OCI-LY7 (cell line): ENCODE data around the gene FYN. TPM values are rescaled to one million over a fixed set of nuclear protein-coding genes. Genes with fewer than 3 reads are reported as not detected.

Source experiments
- BruUV-seq: library from RNA; stranded (reverse); fragments of 400-500 nt; replicated peaks from 2 replicates; lab custom pipeline; 2021; lab: Mats Ljungman, UMichigan
- CTCF ChIA-PET: fragments of 300-600 bp; sonication (Branson Sonifier 250); formaldehyde crosslinking; loops from one replicate; lab custom pipeline; 2022; ENCODE audit warnings: antibody characterized with exemption; ENCODE audit not compliant: unreplicated experiment; lab: Charles Lee
- POLR2A ChIA-PET: fragments of 300-600 bp; sonication (Branson Sonifier 250); formaldehyde crosslinking; loops from one replicate; lab custom pipeline; 2022; ENCODE audit warnings: antibody characterized with exemption; lab: Charles Lee
- DNase-seq: peaks from one replicate; pipeline ENCODE4 v3.0.0-alpha.2; 2015; ENCODE audit warnings: low spot score
- H2AFZ ChIP-seq: fragments of 200-600 bp; sonication (generic), shearing (Covaris generic); 2 replicates; pipeline ENCODE4 v1.6.1; 2014; ENCODE audit warnings: mild to moderate bottlenecking, antibody characterized with exemption, low read length, moderate library complexity
- H3K27ac ChIP-seq: fragments of 200-600 bp; sonication (generic); 2 replicates; pipeline ENCODE4 v1.5.1; 2014; ENCODE audit warnings: mixed run types, low read depth, mild to moderate bottlenecking, moderate library complexity, low read length, inconsistent platforms; ENCODE audit not compliant: poor library complexity, severe bottlenecking
- H3K36me3 ChIP-seq: fragments of 200-600 bp; sonication (generic); 2 replicates; pipeline ENCODE4 v1.6.1; 2014; ENCODE audit warnings: mild to moderate bottlenecking, antibody characterized with exemption, low read length, moderate library complexity, mixed read lengths; ENCODE audit not compliant: insufficient read depth
- H3K4me1 ChIP-seq: fragments of 200-600 bp; sonication (generic); 2 replicates; pipeline ENCODE4 v1.5.1; 2014; ENCODE audit warnings: mild to moderate bottlenecking, low read length; ENCODE audit not compliant: insufficient read depth, poor library complexity, severe bottlenecking
- H3K4me2 ChIP-seq: fragments of 200-600 bp; sonication (generic); 2 replicates; pipeline ENCODE4 v1.6.1; 2014; ENCODE audit warnings: mild to moderate bottlenecking, low read length
- H3K4me3 ChIP-seq: fragments of 200-600 bp; sonication (generic); 2 replicates; pipeline ENCODE4 v1.5.1; 2014; ENCODE audit warnings: mild to moderate bottlenecking, low read depth, low read length; ENCODE audit not compliant: poor library complexity, severe bottlenecking
- H3K79me2 ChIP-seq: fragments of 200-600 bp; sonication (generic); 2 replicates; pipeline ENCODE4 v1.6.1; 2016; ENCODE audit warnings: low read depth, mild to moderate bottlenecking, low read length, moderate library complexity, mixed read lengths; ENCODE audit not compliant: insufficient read depth
- H3K9me2 ChIP-seq: fragments of 200-600 bp; sonication (generic); 2 replicates; pipeline ENCODE4 v1.6.1; 2016; ENCODE audit warnings: mild to moderate bottlenecking, low read length, mixed read lengths; ENCODE audit not compliant: insufficient read depth
- H3K9me3 ChIP-seq: fragments of 200-600 bp; sonication (generic); 2 replicates; pipeline ENCODE4 v1.6.1; 2014; ENCODE audit warnings: mild to moderate bottlenecking, mixed run types, low read length, mixed read lengths
- H4K20me1 ChIP-seq: fragments of 200-600 bp; sonication (generic); 2 replicates; pipeline ENCODE4 v1.6.1; 2014; ENCODE audit warnings: mild to moderate bottlenecking, antibody characterized with exemption, low read length, moderate library complexity, mixed read lengths; ENCODE audit not compliant: insufficient read depth
- EZH2phosphoT487 ChIP-seq: fragments of 200-600 bp; sonication (generic); IDR thresholded peaks from 2 replicates; pipeline ENCODE4 v1.6.1; 2018; ENCODE audit warnings: low read depth, borderline replicate concordance, mild to moderate bottlenecking, mixed run types, antibody characterized with exemption, low read length, moderate library complexity, mixed read lengths
- intact Hi-C: fragments of 100-400 bp; cut with micrococcal nuclease; formaldehyde crosslinking; loops from one replicate; pipeline ENCODE4 v1.10.0; 2022; ENCODE audit not compliant: unreplicated experiment
- total RNA-seq, 2 experiments: library from RNA; depleted of rRNA in 1 of 2; stranded (reverse); fragments of >200 nt in 1 of 2; shearing (Covaris generic) in 1 of 2; gene quantifications; 2 replicates each; pipeline ENCODE4 v1.2.3, GENCODE V29; 2014 to 2022
- TF ChIP-seq, protein P1 (sequence below): fragments of 200-600 bp; sonication (generic); conservative IDR thresholded peaks from 2 replicates; pipeline ENCODE4 v1.5.1; 2014; ENCODE audit warnings: mild to moderate bottlenecking, antibody characterized with exemption, low read length, moderate library complexity, mixed read lengths

Gene FYN
- total RNA-seq, 2 experiments from 2014 or later = 57.3 to 92.9 TPM

DNA sequence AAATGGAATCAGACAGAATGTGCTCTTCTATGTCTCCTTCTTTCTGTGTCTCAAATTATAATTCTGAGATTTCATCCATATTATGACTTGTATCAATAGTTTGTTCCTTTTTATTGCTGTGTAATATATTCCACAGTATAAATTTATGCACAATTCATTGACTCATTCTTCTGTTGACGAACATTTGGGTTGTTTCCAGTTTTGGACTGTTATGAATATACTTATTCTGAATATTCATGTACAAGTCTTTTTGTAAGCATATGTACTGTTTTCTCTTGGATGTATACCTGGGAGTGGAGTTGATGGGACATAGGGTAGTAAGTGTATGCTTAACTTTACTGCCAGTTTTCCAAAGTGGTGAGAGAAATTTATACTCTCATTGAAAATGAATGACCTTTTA, 239.4 kb downstream of the FYN start:
- intact Hi-C loops = no loop called here
- H3K36me3 ChIP-seq = no peaks in the 10 kb centered on the region
- no peaks in the 10 kb centered on the region for H3K4me1 ChIP-seq
- H3K79me2 ChIP-seq = no peaks in the 10 kb centered on the region
- POLR2A ChIA-PET = interaction anchor here (0.6 kb wide), 1 partner anchor 131 kb away, joined by 3 read pairs; no protein-coding TSS in a partner anchor
- DNase-seq = no peak
- BruUV-seq = no TSS peak
- no peak overlapping the region for H2AFZ ChIP-seq
- no peak for TF ChIP-seq EZH2phosphoT487
- TF ChIP-seq, protein P1, sequence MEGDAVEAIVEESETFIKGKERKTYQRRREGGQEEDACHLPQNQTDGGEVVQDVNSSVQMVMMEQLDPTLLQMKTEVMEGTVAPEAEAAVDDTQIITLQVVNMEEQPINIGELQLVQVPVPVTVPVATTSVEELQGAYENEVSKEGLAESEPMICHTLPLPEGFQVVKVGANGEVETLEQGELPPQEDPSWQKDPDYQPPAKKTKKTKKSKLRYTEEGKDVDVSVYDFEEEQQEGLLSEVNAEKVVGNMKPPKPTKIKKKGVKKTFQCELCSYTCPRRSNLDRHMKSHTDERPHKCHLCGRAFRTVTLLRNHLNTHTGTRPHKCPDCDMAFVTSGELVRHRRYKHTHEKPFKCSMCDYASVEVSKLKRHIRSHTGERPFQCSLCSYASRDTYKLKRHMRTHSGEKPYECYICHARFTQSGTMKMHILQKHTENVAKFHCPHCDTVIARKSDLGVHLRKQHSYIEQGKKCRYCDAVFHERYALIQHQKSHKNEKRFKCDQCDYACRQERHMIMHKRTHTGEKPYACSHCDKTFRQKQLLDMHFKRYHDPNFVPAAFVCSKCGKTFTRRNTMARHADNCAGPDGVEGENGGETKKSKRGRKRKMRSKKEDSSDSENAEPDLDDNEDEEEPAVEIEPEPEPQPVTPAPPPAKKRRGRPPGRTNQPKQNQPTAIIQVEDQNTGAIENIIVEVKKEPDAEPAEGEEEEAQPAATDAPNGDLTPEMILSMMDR = no peak
- H3K9me2 ChIP-seq = no peaks in the 10 kb centered on the region
- H3K9me3 ChIP-seq = no peaks in the 10 kb centered on the region
- no peak overlapping the region for H3K4me3 ChIP-seq
- H4K20me1 ChIP-seq = no peaks in the 10 kb centered on the region
- CTCF ChIA-PET = no interaction called here
- H3K27ac ChIP-seq = no peak overlapping the region
- H3K4me2 ChIP-seq = no peak overlapping the region

- Histone ChIP-seq H3K36me3 (no peaks in the 10 kb centered on the region), H3K9me3 (no peaks in the 10 kb centered on the region), H3K79me2 (no peaks in the 10 kb centered on the region), H2AFZ (no peak overlapping the region), H3K4me3 (no peak overlapping the region), H3K27ac (no peak overlapping the region), H4K20me1 (no peaks in the 10 kb centered on the region), H3K4me2 (no peak overlapping the region), H3K4me1 (no peaks in the 10 kb centered on the region), H3K9me2 (no peaks in the 10 kb centered on the region)
- DNase-seq = no peak
- BruUV-seq = no TSS peak
- no peak for TF ChIP-seq EZH2phosphoT487
- TF ChIP-seq, protein P1 = no peak
- intact Hi-C loops = no loop called here
- ChIA-PET CTCF (no interaction called here), POLR2A (interaction anchor here (0.6 to 0.7 kb wide), 2 partner anchors 129 to 436 kb away, joined by 3 to 6 read pairs; no protein-coding TSS in a partner anchor)
Observed at GRCh38 chr6:111632468-111633247, 240.6 kb downstream of the FYN start.

DNA sequence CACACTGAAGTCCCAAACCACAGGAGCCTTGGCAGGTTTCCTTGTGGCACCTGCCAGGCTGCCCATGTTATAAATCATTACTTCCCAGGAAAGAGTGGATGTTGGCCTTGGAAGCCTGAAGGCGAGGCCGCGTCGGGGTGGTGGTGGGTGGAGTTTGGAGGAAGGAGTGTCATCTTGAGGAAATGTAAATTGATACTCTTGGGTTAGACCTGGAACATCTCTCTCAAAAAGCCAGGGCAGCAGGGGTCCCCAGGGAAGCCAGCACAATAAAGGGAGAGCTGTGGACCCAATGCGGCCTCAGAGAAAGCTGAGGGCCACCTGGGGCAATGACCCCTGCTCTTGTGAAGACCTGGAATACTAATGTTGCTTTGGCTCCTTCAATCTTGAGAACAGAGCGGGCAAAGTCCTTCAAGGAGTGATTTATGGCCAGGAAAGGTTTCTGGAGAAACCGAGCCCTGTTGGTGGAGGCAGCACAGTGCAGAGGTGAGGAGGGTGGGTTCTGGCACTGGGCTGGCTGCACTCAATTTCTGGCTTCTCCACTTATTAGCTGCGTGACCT, 241.3 kb downstream of the FYN start:
- TF ChIP-seq, protein P1 = no peak
- TF ChIP-seq EZH2phosphoT487 = no peak
- no peak overlapping the region for H3K4me3 ChIP-seq
- no peaks in the 10 kb centered on the region for H3K9me2 ChIP-seq
- H2AFZ ChIP-seq = no peak overlapping the region
- H3K36me3 ChIP-seq = no peaks in the 10 kb centered on the region
- CTCF ChIA-PET = no interaction called here
- BruUV-seq = no TSS peak
- POLR2A ChIA-PET = interaction anchor here (0.6 kb wide), 1 partner anchor 622 kb away, joined by 4 read pairs; no protein-coding TSS in a partner anchor
- H3K27ac ChIP-seq = no peak overlapping the region
- DNase-seq = no peak
- intact Hi-C loops = no loop called here
- H3K79me2 ChIP-seq = no peaks in the 10 kb centered on the region
- no peaks in the 10 kb centered on the region for H3K9me3 ChIP-seq
- H4K20me1 ChIP-seq = no peaks in the 10 kb centered on the region
- H3K4me1 ChIP-seq = no peaks in the 10 kb centered on the region
- no peak overlapping the region for H3K4me2 ChIP-seq
